ENCODE measurements around the gene HPCAL1.

HPCAL1 gene

GRCh38 chr2:10333966-10334365 is 31.3 kb downstream of the HPCAL1 start:
- Histone ChIP-seq H3K4me2 (ENCODE audit: low read depth, low read length, poor library complexity, severe bottlenecking) (no peak overlapping the region), H2AFZ (ENCODE audit: low read depth, low read length, severe bottlenecking) (no peak overlapping the region), H3K9me2 (replicated peaks; ENCODE audit: insufficient read depth, low read length) (no peaks in the 10 kb centered on the region), H3K4me3 (ENCODE audit: insufficient read depth, low read length, poor library complexity, severe bottlenecking) (no peak overlapping the region), H3K27me3 (ENCODE audit: low read length) (no peaks in the 10 kb centered on the region), H4K20me1 (ENCODE audit: low read depth, low read length) (no peaks in the 10 kb centered on the region), H3K79me2 (ENCODE audit: insufficient read depth, low read length) (no peaks in the 10 kb centered on the region), H3K36me3 (ENCODE audit: low read length) (no peaks in the 10 kb centered on the region), H3K9me3 (ENCODE audit: insufficient read depth, low read length) (no peaks in the 10 kb centered on the region), H3F3A (ENCODE audit: insufficient read depth) (no peaks in the 10 kb centered on the region), H3K27ac (ENCODE audit: low read depth, low read length) (no peak overlapping the region), H3K9ac (ENCODE audit: low read length) (no peak overlapping the region)
- TF ChIP-seq EZH2phosphoT487 (conservative IDR thresholded peaks at IDR 0.05; ENCODE audit: low read length), result no peak
- no peak for TF ChIP-seq CTCF (IDR thresholded peaks at IDR 0.05; ENCODE audit: insufficient read depth, low read length, poor library complexity, severe bottlenecking)

DNA sequence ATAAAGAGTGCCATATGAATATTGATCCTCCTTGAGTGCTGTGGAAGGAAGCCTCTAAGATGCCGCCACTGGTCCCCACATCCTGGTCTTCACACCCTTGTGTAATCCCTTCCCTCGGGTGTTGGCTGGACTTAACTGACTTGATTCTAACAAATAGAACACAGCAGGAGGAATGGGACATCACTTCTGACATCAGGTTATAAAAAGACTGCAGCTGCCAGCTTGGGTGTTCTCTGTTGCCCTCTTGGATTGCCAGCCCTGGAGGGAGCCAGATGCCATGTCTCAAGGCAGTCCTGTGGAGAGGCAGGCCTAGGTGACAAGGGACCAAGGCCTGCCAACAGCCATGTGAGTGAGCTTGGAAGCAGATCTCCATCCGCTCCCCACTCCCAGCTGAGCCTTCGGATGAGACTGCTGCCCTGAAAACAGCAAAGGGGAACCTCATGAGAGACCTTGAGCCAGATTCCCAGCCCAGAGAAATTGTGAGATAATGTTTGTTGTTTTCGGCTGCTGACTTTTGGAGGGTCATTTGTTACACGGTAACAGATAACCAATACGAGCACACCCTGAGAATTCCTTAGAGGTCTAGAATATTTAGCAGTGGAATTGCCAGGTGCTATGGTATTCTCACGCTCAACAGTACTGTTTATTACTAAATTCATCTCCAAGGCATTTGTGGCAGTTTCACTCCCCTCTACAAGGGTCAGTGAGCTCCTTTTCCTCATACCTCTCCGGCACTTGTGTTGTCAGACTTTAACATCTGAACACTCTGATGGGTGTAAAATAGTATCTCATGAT is 32.5 kb downstream of the HPCAL1 start:
- TF ChIP-seq CTCF (IDR thresholded peaks at IDR 0.05; ENCODE audit: insufficient read depth, low read length, poor library complexity, severe bottlenecking), result no peak
- no peak for TF ChIP-seq EZH2phosphoT487 (conservative IDR thresholded peaks at IDR 0.05; ENCODE audit: low read length)
- no peak overlapping the region for H2AFZ ChIP-seq (ENCODE audit: low read depth, low read length, severe bottlenecking)
- no peak overlapping the region for H3K27ac ChIP-seq (ENCODE audit: low read depth, low read length)
- H3K9ac ChIP-seq (ENCODE audit: low read length), result no peak overlapping the region
- H3K79me2 ChIP-seq (ENCODE audit: insufficient read depth, low read length), result no peaks in the 10 kb centered on the region
- H3K27me3 ChIP-seq (ENCODE audit: low read length), result no peaks in the 10 kb centered on the region
- no peaks in the 10 kb centered on the region for H3K9me2 ChIP-seq (replicated peaks; ENCODE audit: insufficient read depth, low read length)
- no peaks in the 10 kb centered on the region for H3F3A ChIP-seq (ENCODE audit: insufficient read depth)
- no peaks in the 10 kb centered on the region for H3K36me3 ChIP-seq (ENCODE audit: low read length)
- H3K4me3 ChIP-seq (ENCODE audit: insufficient read depth, low read length, poor library complexity, severe bottlenecking), result no peak overlapping the region
- H3K4me2 ChIP-seq (ENCODE audit: low read depth, low read length, poor library complexity, severe bottlenecking), result no peak overlapping the region
- H3K9me3 ChIP-seq (ENCODE audit: insufficient read depth, low read length), result no peaks in the 10 kb centered on the region
- no peaks in the 10 kb centered on the region for H4K20me1 ChIP-seq (ENCODE audit: low read depth, low read length)

GRCh38 chr2:10336283-10336682 is 33.6 kb downstream of the HPCAL1 start:
- H3K27ac ChIP-seq (ENCODE audit: low read depth, low read length), result no peak overlapping the region
- H4K20me1 ChIP-seq (ENCODE audit: low read depth, low read length), result no peaks in the 10 kb centered on the region
- H3K36me3 ChIP-seq (ENCODE audit: low read length), result no peaks in the 10 kb centered on the region
- no peaks in the 10 kb centered on the region for H3K9me2 ChIP-seq (replicated peaks; ENCODE audit: insufficient read depth, low read length)
- no peaks in the 10 kb centered on the region for H3K9me3 ChIP-seq (ENCODE audit: insufficient read depth, low read length)
- H3K4me2 ChIP-seq (ENCODE audit: low read depth, low read length, poor library complexity, severe bottlenecking), result no peak overlapping the region
- no peak overlapping the region for H3K4me3 ChIP-seq (ENCODE audit: insufficient read depth, low read length, poor library complexity, severe bottlenecking)
- TF ChIP-seq EZH2phosphoT487 (conservative IDR thresholded peaks at IDR 0.05; ENCODE audit: low read length) (no peak), CTCF (IDR thresholded peaks at IDR 0.05; ENCODE audit: insufficient read depth, low read length, poor library complexity, severe bottlenecking) (no peak)
- no peak overlapping the region for H2AFZ ChIP-seq (ENCODE audit: low read depth, low read length, severe bottlenecking)
- no peaks in the 10 kb centered on the region for H3K79me2 ChIP-seq (ENCODE audit: insufficient read depth, low read length)
- H3F3A ChIP-seq (ENCODE audit: insufficient read depth), result no peaks in the 10 kb centered on the region
- no peak overlapping the region for H3K9ac ChIP-seq (ENCODE audit: low read length)
- H3K27me3 ChIP-seq (ENCODE audit: low read length), result no peaks in the 10 kb centered on the region

Measured in SU-DHL-6 (cell line).